ENCODE measurements around the gene ADAM10.
"Not testable (repeated sequence)": the region's sequence is repeated elsewhere in the genome, so short reads cannot be mapped to it uniquely, and the experiment has no call there.

The ADAM10 gene

DNA sequence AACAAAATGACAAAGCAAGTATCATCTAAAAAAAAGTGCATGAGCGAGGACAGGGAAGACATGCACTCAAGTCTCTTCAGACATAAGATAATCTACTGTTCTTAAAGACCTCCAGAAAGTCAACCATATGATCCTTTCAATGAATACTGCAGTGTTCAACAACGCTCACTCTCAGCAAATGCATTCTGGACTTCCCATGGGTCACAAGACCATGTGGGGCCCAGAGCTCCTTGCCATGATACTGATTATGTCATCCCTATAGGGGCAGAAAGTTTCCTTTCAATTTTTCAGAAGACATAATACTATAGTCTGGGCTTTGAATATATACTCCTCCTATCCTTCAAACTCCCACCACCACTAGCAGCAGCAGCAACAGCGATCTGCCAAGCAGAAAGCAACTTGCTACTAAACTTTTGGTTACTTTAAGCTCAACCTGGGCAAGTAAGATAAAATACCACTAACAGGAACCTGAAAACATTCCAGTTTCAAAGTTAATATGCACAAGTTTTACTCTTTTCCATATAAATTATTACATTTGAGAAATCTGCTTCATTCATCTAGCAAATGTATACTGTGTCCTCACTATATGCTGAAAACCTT lies 143.5 kb downstream of the ADAM10 start:
- TF ChIP-seq, protein P1, sequence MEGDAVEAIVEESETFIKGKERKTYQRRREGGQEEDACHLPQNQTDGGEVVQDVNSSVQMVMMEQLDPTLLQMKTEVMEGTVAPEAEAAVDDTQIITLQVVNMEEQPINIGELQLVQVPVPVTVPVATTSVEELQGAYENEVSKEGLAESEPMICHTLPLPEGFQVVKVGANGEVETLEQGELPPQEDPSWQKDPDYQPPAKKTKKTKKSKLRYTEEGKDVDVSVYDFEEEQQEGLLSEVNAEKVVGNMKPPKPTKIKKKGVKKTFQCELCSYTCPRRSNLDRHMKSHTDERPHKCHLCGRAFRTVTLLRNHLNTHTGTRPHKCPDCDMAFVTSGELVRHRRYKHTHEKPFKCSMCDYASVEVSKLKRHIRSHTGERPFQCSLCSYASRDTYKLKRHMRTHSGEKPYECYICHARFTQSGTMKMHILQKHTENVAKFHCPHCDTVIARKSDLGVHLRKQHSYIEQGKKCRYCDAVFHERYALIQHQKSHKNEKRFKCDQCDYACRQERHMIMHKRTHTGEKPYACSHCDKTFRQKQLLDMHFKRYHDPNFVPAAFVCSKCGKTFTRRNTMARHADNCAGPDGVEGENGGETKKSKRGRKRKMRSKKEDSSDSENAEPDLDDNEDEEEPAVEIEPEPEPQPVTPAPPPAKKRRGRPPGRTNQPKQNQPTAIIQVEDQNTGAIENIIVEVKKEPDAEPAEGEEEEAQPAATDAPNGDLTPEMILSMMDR (conservative IDR thresholded peaks at IDR 0.05; ENCODE audit: low read depth): no peak
- ChIA-PET POLR2A (ENCODE audit: low non-redundant PET) (no interaction called here), CTCF (no interaction called here)
- no peak overlapping the region for H3K27ac ChIP-seq
- no peak for DNase-seq (ENCODE audit: low spot score)

DNA sequence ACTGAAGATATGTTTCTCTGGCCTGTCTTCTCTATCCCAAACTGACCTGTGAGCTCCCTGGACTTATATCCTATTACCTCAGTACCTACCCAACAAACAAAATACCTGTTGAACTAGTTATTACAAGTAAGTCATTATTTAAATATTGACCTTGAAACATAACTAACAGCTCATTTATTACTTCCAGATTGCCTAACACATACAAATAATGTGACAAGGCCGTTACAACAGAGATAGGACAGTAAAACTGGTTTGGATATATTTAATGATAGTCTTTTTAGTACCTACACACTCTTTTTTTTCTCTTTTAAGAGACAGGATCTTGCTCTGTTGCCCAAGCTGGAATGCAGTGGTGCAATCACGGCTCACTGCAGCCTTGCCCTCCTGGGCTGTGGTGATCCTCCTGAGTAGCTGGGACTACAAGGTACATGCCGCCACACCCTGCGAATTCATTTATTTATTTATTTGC lies 145.0 kb downstream of the ADAM10 start:
- ChIA-PET POLR2A (ENCODE audit: low non-redundant PET) (no interaction called here), CTCF (interaction anchor here (0.7 kb wide), 1 partner anchor 376 kb away, joined by 3 read pairs; no protein-coding TSS in a partner anchor)
- TF ChIP-seq, protein P1 (conservative IDR thresholded peaks at IDR 0.05; ENCODE audit: low read depth): no peak
- no peak overlapping the region for H3K27ac ChIP-seq
- DNase-seq (ENCODE audit: low spot score): no peak

DNA sequence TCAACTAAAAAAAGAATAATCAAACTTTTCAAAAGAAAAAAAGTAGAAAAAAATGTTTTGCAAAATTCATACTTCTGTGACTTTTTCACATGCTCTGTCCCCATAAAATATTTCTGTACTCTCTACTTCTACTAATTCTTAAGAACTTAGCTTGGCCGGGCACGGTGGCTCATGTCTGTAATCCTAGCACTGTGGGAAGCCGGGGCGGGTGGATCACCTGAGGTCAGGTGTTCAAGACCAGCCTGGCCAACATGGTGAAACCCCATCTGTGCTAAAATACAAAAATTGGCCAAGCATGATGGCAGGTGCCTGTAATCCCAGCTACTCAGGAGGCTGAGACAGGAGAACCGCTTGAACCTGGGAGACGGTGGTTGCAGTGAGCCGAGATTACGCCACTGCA lies 145.6 kb downstream of the ADAM10 start:
- POLR2A ChIA-PET (ENCODE audit: low non-redundant PET); H3K27ac ChIP-seq; DNase-seq (ENCODE audit: low spot score): not testable (repeated sequence)
- CTCF ChIA-PET: interaction anchor here (0.7 kb wide), 1 partner anchor 376 kb away, joined by 3 read pairs; no protein-coding TSS in a partner anchor

DNA sequence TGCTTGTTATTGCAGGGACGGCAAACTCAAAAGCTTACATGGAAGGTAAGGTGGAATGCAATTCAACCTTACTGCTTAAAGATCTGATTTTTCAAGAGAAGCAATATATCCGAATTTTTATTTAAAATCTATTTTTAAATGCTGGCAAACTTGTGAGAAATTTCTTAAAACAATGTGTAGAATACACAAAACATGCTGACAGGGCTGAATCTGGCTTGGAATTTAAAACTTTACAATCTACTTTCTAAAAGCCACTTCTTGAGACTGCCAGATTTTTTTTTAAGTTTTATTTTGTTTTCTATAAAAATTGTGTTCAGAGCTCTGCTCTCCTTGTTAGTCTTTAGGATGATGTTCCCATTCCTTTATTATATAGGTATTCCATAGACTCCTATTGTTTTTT lies 146.7 kb downstream of the ADAM10 start:
- no peak for DNase-seq (ENCODE audit: low spot score)
- no peak overlapping the region for H3K27ac ChIP-seq
- ChIA-PET CTCF (no interaction called here), POLR2A (ENCODE audit: low non-redundant PET) (no interaction called here)
- TF ChIP-seq, protein P1 (conservative IDR thresholded peaks at IDR 0.05; ENCODE audit: low read depth): no peak

DNA sequence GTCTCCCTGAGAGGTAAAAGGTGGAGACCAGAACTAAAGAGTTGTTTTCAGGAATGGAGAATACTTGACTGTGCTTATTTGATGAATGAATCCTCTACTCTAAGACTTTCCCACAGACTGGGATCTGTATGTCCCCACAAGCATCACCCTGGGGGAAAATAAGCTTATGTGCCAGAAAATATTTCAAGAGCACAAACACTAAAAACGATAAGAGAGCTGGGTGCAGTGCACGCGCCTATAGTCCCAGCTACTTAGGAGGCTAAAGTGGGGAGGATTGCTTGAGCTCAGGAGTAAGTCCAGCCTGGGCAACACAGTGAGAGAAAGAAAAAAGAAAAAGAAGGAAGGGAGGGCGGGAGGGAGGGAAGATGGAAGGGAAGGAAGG lies 150.7 kb downstream of the ADAM10 start:
- ChIA-PET CTCF (interaction anchor here (0.6 kb wide), 1 partner anchor 361 kb away, joined by 3 read pairs; no protein-coding TSS in a partner anchor), POLR2A (ENCODE audit: low non-redundant PET) (no interaction called here)
- no peak overlapping the region for H3K27ac ChIP-seq
- DNase-seq (ENCODE audit: low spot score): no peak
- TF ChIP-seq, protein P1 (conservative IDR thresholded peaks at IDR 0.05; ENCODE audit: low read depth): no peak

DNA sequence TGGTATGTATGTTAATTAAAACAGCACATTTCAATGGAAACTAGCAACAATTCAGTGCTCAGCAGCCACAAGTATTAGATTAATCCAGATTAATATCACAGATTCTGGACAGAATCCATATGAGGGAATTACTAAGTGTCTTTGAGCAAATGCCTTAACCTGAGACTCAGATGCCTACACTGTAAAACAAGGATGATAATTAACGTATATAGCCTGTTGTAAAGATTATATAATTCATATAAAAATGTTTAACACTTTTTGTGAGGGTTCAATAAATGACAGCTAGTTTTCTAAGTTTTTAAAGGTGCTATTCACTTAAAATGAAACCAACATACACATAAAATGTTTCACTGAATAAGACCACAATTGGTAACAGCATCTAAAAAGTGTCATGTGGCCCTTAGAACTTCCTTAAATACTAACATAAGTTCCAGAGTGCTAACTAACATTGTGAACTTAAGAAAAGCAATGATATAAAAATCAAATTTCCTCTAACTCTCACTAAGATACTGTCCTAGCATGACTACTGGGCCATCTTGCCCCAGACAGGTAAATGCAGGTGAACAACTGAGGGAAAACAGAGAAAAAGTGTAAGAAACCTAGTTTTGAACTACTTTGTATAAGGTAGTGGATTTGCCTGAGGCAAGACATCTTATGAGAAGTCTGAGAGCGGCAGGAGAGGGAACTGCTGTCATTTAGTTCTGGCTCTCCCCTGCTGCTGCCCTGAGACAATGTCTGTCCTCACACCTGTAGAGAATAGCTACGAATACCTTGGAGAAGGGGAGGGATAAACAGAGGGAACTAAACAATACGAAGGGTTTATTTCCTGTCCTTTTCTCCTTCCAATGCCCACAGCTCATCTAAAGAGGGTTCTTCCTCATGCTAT lies 151.3 kb downstream of the ADAM10 start:
- POLR2A ChIA-PET (ENCODE audit: low non-redundant PET): no interaction called here
- TF ChIP-seq, protein P1 (conservative IDR thresholded peaks at IDR 0.05; ENCODE audit: low read depth): no peak
- CTCF ChIA-PET: interaction anchor here (0.6 kb wide), 1 partner anchor 360 kb away, joined by 3 read pairs; no protein-coding TSS in a partner anchor
- no peak overlapping the region for H3K27ac ChIP-seq
- DNase-seq (ENCODE audit: low spot score): no peak

Data from RWPE1 (cell line).